CD4-positive, alpha-beta T cell treated with Interleukin-12 subunit alpha and Interleukin-12 subunit beta, for 1 hour (primary cell): Measurements from ENCODE around the gene DNMT3A.

Source experiments
- DNase-seq: peaks from one replicate; pipeline ENCODE4 v3.0.0-alpha.2; 2020

Gene DNMT3A

DNA sequence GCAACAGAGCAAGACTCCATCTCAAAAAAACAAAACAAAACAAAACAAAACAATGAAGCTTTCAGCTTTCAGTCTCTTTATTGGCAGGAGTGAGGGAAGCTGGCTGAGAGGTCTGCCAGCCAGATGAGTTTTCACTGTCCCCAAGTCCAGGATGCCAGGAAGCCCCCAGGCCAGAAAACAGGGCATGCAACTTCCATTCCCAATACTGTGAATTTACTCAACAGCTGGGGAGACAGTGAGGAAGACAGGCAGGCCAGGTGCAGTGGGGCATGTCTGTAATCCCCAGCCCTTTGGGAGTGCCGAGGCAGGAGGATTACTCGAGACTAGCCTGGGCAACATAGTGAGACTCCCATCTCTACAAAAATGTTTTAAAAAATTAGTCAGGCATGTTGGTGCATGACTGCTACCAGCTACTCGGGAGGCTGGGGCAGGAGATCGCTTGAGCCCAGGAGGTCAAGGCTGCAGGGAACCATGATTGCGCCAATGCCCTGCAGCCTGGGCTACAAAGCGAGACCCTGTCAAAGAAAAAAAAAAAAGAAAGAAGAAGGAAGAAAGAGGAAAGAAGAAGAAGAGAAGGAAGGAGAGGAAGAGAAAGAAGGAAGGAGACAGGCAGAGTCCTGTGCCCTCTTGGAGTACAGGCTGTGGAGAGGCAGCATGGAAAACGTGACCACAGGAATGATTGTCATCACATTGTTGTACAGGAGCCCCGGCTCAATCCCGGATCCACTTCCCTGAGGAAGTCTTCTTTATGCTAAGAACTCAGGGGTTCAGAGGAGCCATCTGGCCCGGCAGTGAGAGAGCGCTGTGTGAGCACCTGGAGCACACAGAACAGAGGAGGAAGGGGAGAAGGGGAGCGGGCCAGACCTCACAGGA, 144.2 kb downstream of the DNMT3A start:
- no peak for DNase-seq

DNA sequence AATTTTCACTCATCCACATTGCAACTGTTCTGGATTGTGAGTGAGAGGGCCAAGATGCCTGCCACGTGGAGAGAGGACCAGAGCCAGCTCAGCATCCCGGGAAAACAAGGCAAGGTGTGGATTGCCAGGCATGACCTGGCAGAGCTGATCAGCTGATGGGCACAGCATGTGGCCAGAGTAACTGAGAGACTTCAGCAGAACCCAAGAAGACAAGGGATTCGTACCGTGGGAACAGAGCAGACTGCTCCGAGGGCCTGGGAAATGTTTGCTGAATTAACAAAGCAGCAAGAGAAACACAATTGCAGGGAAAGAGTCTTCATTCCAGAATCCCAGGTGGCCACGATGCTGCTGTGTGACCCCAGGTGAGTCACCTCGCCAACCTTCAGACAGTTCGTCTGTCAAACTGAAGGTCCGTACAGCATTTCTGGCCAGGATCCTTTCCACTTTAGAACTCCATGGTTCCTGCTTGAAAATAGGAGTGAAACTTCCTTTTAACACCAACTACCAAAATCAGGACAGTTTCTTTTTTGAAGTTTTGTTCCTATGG, 147.1 kb downstream of the DNMT3A start:
- DNase-seq: no peak

DNA sequence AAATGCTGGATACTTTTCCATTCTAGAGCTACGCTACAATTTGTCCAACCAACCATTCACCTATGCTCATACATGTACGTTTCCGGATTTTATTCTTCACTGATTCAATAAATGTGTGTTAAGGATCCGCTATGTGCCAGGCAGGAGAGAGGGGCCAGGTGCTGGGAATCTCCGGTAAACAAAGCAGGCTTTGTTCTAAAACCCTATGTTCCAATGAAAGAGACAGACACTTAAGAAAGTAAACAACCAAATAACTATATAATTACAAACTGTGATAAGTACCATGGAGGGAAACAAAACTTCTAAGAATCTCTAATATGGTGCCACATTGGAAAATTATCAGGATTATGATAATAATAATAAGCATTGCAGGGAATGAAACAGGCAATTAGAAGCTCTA, 151.2 kb downstream of the DNMT3A start:
- no peak for DNase-seq

DNA sequence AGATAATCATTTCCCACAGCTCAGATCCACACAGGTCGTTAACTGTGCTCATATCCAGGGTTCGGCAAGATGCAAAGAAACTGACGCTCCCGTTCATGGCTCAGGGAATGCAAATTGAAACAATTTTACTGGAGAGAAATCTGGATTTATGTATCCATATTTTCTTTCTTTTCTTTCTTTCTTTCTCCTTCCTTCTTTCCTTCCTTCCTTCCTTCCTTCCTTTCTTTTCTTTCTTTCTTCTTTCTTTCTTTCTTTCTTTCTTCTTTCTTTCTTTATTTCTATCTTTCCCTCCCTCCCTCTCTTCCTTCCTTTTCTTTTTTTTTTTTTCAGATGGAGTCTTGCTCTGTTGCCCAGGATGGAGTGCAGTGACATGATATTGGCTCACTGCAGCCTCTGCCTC, 153.3 kb downstream of the DNMT3A start:
- DNase-seq: no peak

DNA sequence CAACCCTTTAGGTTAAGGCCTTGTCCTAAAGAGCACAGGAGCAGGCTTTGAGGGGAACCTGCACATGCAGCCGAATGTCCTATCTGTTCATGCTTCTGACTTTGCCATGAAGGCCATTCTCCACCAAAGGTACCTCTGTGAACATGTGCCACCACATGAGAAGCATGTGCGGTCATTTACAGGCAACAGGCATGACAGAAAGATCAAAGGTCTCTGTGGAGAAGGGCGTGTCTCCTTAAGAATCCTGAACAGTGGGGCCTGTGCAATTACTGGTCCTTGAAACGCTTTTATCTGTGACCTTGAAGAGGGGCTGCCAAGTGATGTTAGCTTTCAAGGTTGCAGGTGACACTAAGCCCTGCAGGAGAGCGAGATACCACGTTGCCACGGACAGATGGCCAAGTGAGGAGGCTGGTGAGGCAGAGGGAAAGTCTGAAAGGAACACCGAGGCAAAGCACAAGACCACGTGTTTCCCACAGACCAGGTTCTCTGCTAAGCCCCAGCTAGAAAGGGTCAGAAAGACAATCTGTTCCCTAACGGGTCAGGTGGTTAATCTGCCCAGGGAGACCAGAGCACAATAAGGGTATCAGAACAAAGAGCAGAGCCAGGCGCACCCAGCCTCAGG, 153.9 kb downstream of the DNMT3A start:
- no peak for DNase-seq

DNA sequence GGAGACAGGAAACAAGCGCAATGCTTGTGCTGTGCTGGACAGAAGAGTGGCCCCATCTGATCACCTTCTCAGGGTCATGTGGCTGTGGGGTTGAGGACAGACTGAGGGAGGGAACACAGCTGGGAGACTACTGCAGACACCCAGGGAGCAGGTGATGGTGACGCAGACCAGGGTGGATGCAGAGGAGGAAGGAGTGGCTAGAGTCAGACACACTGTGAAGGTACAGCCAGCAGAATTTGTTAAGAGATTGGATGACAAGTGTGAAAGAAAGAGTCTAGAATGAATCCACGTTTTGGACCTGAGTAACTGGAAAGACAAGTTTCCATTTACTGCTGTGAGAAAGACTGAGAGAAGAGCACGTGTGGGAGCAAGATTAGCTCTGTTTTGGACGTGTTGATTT, 157.5 kb downstream of the DNMT3A start:
- DNase-seq: no peak

DNA sequence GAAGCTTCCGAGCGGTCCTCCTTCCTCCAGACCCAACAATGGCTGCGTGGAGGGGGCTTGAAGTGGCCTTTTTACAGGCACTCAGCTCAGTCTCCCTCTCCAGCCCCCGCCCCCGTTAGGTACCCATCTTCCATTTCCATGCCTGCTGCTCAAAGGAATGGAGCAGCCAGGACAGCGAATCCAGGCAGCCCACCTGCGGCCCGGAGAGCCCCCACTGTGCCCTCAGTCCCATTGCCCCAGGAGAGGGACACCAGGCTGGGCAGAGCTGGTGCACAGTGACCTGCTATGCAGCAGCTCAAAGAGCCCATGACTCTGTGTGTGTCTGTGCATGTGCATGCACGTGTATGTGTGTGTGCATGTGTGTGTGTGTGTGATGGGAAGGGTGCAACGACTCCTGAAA, 162.7 kb downstream of the DNMT3A start:
- no peak for DNase-seq
